HepG2 (cell line): ENCODE measurements around the gene PRR33. TPM values are rescaled to one million over a fixed set of nuclear protein-coding genes. Genes with fewer than 3 reads are reported as not detected.

ENCODE experiments used
- ATAC-seq: fragments of 200-7000 bp; cut with Tn5 transposase; 3 replicates; pipeline ENCODE4 v1.9.1; 2020; ENCODE audit warnings: mild to moderate bottlenecking, moderate library complexity
- BruUV-seq: library from RNA; stranded (reverse); fragments of 400-500 nt; replicated peaks from 2 replicates; lab custom pipeline; 2021; lab: Mats Ljungman, UMichigan
- CTCF ChIA-PET: fragments of 300-600 bp; formaldehyde crosslinking; extraction: SDS; loops from one replicate; lab custom pipeline; 2021; ENCODE audit warnings: low total read pairs, inconsistent platforms, low intra/inter-chr PET ratio; lab: Yijun Ruan, JAX
- POLR2A ChIA-PET: fragments of 350-600 bp; sonication (Branson Sonifier 250); formaldehyde crosslinking; loops from one replicate; lab custom pipeline; 2020; ENCODE audit warnings: antibody characterized with exemption, inconsistent platforms; lab: Yijun Ruan, JAX
- DNase-seq: peaks from one replicate; pipeline ENCODE4 v3.0.0-alpha.2; 2015; ENCODE audit warnings: low spot score
- FAIRE-seq: peaks from 3 replicates; lab custom pipeline; 2011; peaks lifted over from hg19 to GRCh38; lab: Jason Lieb, UNC
- H2AFZ ChIP-seq: one replicate; pipeline ENCODE4 v1.6.1; 2011; ENCODE audit warnings: low read length, inconsistent platforms
- H3K27ac ChIP-seq: fragments of 300-600 bp; 3 replicates; pipeline ENCODE4 v1.8.0; 2011; ENCODE audit warnings: mixed run types, mild to moderate bottlenecking, mixed read lengths, low read length, inconsistent platforms; ENCODE audit not compliant: insufficient read depth; ENCODE audit errors: extremely low read length
- H3K27me3 ChIP-seq, 2 experiments: fragments of 200-600 bp in 1 of 2; 2 replicates in 1 of 2; 3 replicates in 1 of 2; pipeline versions ENCODE4 v1.6.0 to v1.8.0; 2011; ENCODE audit warnings: low read length in 2 of 2, mild to moderate bottlenecking in 2 of 2, moderate library complexity in 2 of 2, inconsistent platforms in 1 of 2; ENCODE audit not compliant: insufficient read depth in 2 of 2, control insufficient read depth in 1 of 2
- H3K36me3 ChIP-seq, 2 experiments: fragments of 200-600 bp in 1 of 2; replicated peaks in 1 of 2; 2 replicates in 1 of 2; 3 replicates in 1 of 2; pipeline versions ENCODE4 v1.5.1 to v1.8.0; 2011; ENCODE audit warnings: low read length in 2 of 2, inconsistent platforms in 1 of 2; ENCODE audit not compliant: insufficient read depth in 2 of 2, control insufficient read depth in 1 of 2
- H3K4me1 ChIP-seq: 2 replicates; pipeline ENCODE4 v1.5.1; 2012; ENCODE audit warnings: low read length, inconsistent platforms; ENCODE audit not compliant: insufficient read depth
- H3K4me2 ChIP-seq: 2 replicates; pipeline ENCODE4 v1.6.0; 2011; ENCODE audit warnings: low read depth, low read length, inconsistent platforms
- H3K4me3 ChIP-seq, 3 experiments: fragments of 200-600 bp in 1 of 3; sonication (generic), shearing (Covaris generic) in 1 of 3; replicated peaks in 1 of 3; 2 replicates each; pipeline ENCODE4 v1.5.1; 2011 to 2016; ENCODE audit warnings: low read length in 3 of 3, inconsistent platforms in 2 of 3, low read depth in 2 of 3, mild to moderate bottlenecking in 2 of 3, control low read depth in 1 of 3, mixed read lengths in 1 of 3; ENCODE audit not compliant: insufficient read depth in 1 of 3
- H3K79me2 ChIP-seq: one replicate; pipeline ENCODE4 v1.6.1; 2011; ENCODE audit warnings: low read length, inconsistent platforms; ENCODE audit not compliant: insufficient read depth
- H3K9ac ChIP-seq: 2 replicates; pipeline ENCODE4 v1.6.0; 2011; ENCODE audit warnings: mild to moderate bottlenecking, low read depth, low read length, inconsistent platforms; ENCODE audit not compliant: insufficient read depth
- H3K9me3 ChIP-seq: 2 replicates; pipeline ENCODE4 v1.5.1; 2012; ENCODE audit warnings: mild to moderate bottlenecking, low read length
- H4K20me1 ChIP-seq: 2 replicates; pipeline ENCODE4 v1.6.0; 2011; ENCODE audit warnings: inconsistent platforms, mild to moderate bottlenecking, low read length, moderate library complexity; ENCODE audit not compliant: insufficient read depth
- CEBPG ChIP-seq: IDR thresholded peaks from 2 replicates; pipeline ENCODE4 v1.6.1; 2016
- DMAP1 ChIP-seq: IDR thresholded peaks from 2 replicates; pipeline ENCODE4 v1.6.1; 2016
- KDM3A ChIP-seq: IDR thresholded peaks from 2 replicates; pipeline ENCODE4 v1.6.1; 2018; ENCODE audit warnings: low read depth, missing compliant biosample characterization
- KDM5A ChIP-seq: fragments of 200-600 bp; sonication (generic); IDR thresholded peaks from 2 replicates; pipeline ENCODE4 v1.7.0; 2018; ENCODE audit warnings: antibody characterized with exemption, mild to moderate bottlenecking, low read length, borderline replicate concordance
- KLF12 ChIP-seq: sonication (generic); formaldehyde crosslinking; IDR thresholded peaks from 2 replicates; pipeline ENCODE4 v1.4.0; 2020; ENCODE audit warnings: missing genetic modification reagents, borderline replicate concordance
- MED1 ChIP-seq: sonication (generic); formaldehyde crosslinking; IDR thresholded peaks from 2 replicates; pipeline ENCODE4 v1.4.0; 2020; ENCODE audit warnings: missing genetic modification reagents
- PHF21A ChIP-seq: sonication (generic); formaldehyde crosslinking; IDR thresholded peaks from 2 replicates; pipeline ENCODE4 v1.5.0; 2020; ENCODE audit warnings: mild to moderate bottlenecking, missing genetic modification reagents
- SALL2 ChIP-seq: sonication (generic); formaldehyde crosslinking; IDR thresholded peaks from 2 replicates; pipeline ENCODE4 v1.8.1; 2023; ENCODE audit warnings: mild to moderate bottlenecking, missing genetic modification reagents, inconsistent platforms
- ZNF124 ChIP-seq: sonication (generic); formaldehyde crosslinking; IDR thresholded peaks from 2 replicates; pipeline ENCODE4 v1.4.0; 2020; ENCODE audit warnings: missing genetic modification reagents
- ZNF724P ChIP-seq: sonication (generic); formaldehyde crosslinking; IDR thresholded peaks from 2 replicates; pipeline ENCODE4 v1.8.0; 2022; ENCODE audit warnings: missing genetic modification reagents, borderline replicate concordance
- WGBS: methylation state at CpG from one replicate; pipeline ENCODE4 v1.1.6; 2017; ENCODE audit warnings: low lambda C conversion rate; 5-methylcytosine and 5-hydroxymethylcytosine counted together
- in situ Hi-C: cut with HindIII; loops from 2 replicates; pipeline ENCODE4 v1.10.0; 2017; ENCODE audit warnings: low pct_unique_long_range_greater_than_20kb; ENCODE audit not compliant: extremely low pct_ligation_motif_present
- intact Hi-C: fragments of 100-400 bp; cut with micrococcal nuclease; formaldehyde crosslinking; loops from one replicate; pipeline ENCODE4 v1.10.0; 2022; ENCODE audit not compliant: unreplicated experiment
- polyA plus RNA-seq, 8 experiments: library from polyadenylated mRNA; depleted of rRNA in 3 of 8; stranded (reverse) in 7 of 8; unstranded in 1 of 8; fragments of >200 nt; fragmentation: Illumina TruSeq in 4 of 8; extraction: Trizol in 4 of 8; gene quantifications; 2 replicates each; pipeline versions ENCODE4 v1.2.1 to v1.2.3, GENCODE V29; 2011 to 2016; ENCODE audit warnings: low read depth in 4 of 8, missing spikeins in 1 of 8, mixed read lengths in 1 of 8; ENCODE audit not compliant: insufficient read depth in 1 of 8
- total RNA-seq, 5 experiments: library from RNA; depleted of rRNA; stranded (reverse); fragments of >200 nt; fragmentation: Illumina TruSeq; extraction: Trizol; gene quantifications; 2 replicates each; pipeline ENCODE4 v1.2.3, GENCODE V29; 2016; ENCODE audit warnings: low read depth in 1 of 5
- TF ChIP-seq, protein P1 (sequence below): sonication (generic); formaldehyde crosslinking; conservative IDR thresholded peaks from 2 replicates; pipeline ENCODE4 v1.8.0; 2022; ENCODE audit warnings: missing genetic modification reagents
- TF ChIP-seq, protein P2 (sequence below): sonication (generic); formaldehyde crosslinking; IDR thresholded peaks from 2 replicates; pipeline ENCODE4 v1.4.0; 2020; ENCODE audit warnings: mild to moderate bottlenecking, missing genetic modification reagents
- TF ChIP-seq, protein P3 (sequence below): sonication (generic); formaldehyde crosslinking; IDR thresholded peaks from 2 replicates; pipeline ENCODE4 v1.8.1; 2023; ENCODE audit warnings: missing genetic modification reagents, mild to moderate bottlenecking, borderline replicate concordance

PRR33 gene
- total and polyA plus RNA-seq, 2 of the 13 experiments (the other 11 are each of a cell fraction or from before 2014, with no cell fraction given): not detected

DNA sequence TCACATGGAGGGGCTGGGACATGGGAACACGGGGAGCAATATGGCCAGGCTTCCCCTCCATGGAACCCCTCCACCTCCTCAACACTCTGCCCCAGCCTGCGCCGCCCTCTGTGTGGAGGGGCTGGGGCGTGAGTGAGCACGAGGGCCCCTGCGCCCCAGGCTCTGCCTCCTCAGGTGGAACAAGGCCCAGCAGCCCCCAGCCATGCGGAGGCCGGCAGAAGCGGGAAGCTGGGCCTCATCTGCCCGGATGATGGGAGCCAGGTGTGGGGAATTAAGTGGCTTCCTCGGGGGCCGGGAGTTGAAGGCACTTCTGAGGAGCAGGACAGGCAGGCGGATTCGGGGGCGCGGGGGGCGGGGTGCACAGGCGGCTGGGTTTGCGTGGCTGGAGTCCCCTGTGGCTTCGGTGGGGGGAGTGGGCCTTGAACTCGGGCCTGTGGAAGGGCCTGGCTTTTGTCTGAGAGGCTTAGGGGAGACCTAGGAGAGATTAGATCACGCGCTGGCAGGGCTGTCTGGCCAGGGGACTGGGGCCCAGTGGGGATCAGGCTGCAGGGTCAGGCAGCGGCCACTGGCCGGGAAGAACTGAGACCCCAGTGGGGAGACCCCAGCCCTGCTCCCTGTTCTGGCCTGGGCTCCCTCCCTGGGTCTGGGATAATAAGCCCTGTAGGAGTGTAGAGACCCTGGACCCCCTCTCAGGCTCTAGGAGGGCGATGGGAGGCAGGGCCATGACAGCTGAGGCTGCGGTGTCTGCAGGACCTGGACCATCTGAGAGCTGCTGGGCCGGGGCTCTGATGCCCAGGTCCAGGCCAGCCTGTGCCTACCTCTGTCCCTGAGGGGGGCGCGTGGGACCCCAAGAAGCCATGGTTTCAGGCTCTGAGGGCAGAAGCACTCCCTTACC is 13.3 kb downstream of the PRR33 start:
- FAIRE-seq: no peak
- H3K27ac ChIP-seq: no peak overlapping the region
- intact Hi-C loops: loop anchor here (2.0 kb wide), 1 partner anchor 42 kb away; no protein-coding TSS in a partner anchor
- TF ChIP-seq PHF21A (CRISPR knock-in tag) (no peak), SALL2 (no peak), KDM5A (no peak), ZNF724P (no peak), CEBPG (CRISPR knock-in tag) (no peak), ZNF124 (CRISPR knock-in tag) (no peak), MED1 (no peak), KDM3A (no peak), DMAP1 (CRISPR knock-in tag) (no peak), KLF12 (CRISPR knock-in tag) (no peak)
- TF ChIP-seq, protein P1, sequence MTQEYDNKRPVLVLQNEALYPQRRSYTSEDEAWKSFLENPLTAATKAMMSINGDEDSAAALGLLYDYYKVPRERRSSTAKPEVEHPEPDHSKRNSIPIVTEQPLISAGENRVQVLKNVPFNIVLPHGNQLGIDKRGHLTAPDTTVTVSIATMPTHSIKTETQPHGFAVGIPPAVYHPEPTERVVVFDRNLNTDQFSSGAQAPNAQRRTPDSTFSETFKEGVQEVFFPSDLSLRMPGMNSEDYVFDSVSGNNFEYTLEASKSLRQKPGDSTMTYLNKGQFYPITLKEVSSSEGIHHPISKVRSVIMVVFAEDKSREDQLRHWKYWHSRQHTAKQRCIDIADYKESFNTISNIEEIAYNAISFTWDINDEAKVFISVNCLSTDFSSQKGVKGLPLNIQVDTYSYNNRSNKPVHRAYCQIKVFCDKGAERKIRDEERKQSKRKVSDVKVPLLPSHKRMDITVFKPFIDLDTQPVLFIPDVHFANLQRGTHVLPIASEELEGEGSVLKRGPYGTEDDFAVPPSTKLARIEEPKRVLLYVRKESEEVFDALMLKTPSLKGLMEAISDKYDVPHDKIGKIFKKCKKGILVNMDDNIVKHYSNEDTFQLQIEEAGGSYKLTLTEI (CRISPR knock-in tag): no peak
- TF ChIP-seq, protein P2, sequence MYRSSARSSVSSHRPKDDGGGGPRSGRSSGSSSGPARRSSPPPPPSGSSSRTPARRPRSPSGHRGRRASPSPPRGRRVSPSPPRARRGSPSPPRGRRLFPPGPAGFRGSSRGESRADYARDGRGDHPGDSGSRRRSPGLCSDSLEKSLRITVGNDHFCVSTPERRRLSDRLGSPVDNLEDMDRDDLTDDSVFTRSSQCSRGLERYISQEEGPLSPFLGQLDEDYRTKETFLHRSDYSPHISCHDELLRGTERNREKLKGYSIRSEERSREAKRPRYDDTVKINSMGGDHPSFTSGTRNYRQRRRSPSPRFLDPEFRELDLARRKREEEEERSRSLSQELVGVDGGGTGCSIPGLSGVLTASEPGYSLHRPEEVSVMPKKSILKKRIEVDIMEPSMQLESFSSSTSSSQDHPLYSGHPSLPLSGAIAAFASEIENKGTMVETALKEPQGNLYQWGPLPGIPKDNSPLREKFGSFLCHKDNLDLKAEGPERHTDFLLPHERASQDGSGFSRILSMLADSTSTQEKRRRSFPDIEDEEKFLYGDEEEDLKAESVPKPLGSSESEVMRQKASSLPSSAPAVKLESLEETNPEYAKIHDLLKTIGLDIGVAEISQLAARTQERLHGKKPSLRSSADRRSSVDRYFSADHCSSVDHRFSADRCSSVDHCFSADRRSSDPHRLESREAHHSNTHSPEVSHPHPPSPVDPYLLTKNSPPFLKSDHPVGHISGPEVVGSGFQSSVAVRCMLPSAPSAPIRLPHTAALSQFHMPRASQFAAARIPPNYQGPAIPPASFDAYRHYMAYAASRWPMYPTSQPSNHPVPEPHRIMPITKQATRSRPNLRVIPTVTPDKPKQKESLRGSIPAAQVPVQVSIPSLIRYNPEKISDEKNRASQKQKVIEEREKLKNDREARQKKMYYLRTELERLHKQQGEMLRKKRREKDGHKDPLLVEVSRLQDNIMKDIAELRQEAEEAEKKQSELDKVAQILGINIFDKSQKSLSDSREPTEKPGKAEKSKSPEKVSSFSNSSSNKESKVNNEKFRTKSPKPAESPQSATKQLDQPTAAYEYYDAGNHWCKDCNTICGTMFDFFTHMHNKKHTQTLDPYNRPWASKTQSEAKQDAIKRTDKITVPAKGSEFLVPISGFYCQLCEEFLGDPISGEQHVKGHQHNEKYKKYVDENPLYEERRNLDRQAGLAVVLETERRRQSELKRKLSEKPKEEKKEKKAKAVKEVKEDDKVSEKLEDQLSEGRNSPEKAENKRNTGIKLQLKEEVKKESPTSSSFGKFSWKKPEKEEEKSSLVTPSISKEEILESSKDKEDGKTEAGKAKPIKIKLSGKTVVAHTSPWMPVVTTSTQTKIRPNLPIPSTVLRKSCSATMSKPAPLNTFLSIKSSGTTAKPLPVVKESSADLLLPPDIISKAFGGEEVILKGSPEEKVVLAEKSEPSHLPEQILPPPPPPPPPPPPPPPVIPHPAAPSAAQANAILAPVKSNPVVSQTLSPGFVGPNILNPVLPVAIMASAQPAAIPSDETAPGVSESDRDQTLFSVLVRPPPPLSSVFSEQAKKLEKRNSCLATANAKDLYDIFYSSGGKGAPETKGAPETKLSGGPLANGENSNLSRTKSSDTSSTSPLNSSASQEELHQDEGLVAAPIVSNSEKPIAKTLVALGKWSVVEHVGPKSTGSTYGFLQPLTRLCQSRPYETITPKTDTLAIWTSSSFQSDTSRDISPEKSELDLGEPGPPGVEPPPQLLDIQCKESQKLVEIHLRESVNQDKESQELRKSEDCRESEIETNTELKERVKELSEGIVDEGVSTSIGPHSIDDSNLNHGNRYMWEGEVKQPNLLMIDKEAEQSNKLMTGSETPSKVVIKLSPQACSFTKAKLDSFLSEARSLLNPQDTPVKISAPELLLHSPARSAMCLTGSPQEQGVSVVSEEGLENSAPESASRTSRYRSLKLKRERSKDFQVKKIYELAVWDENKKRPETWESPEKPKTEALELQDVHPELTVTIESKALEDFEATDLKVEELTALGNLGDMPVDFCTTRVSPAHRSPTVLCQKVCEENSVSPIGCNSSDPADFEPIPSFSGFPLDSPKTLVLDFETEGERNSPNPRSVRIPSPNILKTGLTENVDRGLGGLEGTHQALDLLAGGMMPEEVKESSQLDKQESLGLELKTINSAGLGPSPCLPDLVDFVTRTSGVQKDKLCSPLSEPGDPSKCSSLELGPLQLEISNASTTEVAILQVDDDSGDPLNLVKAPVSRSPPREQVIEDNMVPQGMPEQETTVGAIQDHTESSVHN (CRISPR knock-in tag): no peak
- TF ChIP-seq, protein P3, sequence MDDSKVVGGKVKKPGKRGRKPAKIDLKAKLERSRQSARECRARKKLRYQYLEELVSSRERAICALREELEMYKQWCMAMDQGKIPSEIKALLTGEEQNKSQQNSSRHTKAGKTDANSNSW (CRISPR knock-in tag): no peak

More for the DNA sequence above, 13.3 kb downstream of the PRR33 start:
- Histone ChIP-seq H3K4me2 (no peak overlapping the region), H3K79me2 (no peaks in the 10 kb centered on the region), H3K9me3 (no peaks in the 10 kb centered on the region), H3K4me1 (peaks cover 32% of the 10 kb centered on the region), H3K36me3 (no peaks in the 10 kb centered on the region), H2AFZ (no peak overlapping the region), H4K20me1 (no peaks in the 10 kb centered on the region), H3K27me3 (peaks cover 10 to 51% of the 10 kb centered on the region in 2 experiments; a peak in 4 of 5 replicates), H3K9ac (no peak overlapping the region), H3K4me3 (no peak overlapping the region)
- no peak for DNase-seq
- WGBS: 74% methylated on average over 19 of the region's 30 CpGs
- in situ Hi-C loops: no loop called here
- CTCF ChIA-PET: no interaction called here
- no peak for ATAC-seq
- no TSS peak for BruUV-seq
- POLR2A ChIA-PET: no interaction called here
